Measurements from ENCODE around the gene ALDH1L2.
"Not testable (repeated sequence)": the region's sequence is repeated elsewhere in the genome, so short reads cannot be mapped to it uniquely, and the experiment has no call there.

ALDH1L2 gene

DNA sequence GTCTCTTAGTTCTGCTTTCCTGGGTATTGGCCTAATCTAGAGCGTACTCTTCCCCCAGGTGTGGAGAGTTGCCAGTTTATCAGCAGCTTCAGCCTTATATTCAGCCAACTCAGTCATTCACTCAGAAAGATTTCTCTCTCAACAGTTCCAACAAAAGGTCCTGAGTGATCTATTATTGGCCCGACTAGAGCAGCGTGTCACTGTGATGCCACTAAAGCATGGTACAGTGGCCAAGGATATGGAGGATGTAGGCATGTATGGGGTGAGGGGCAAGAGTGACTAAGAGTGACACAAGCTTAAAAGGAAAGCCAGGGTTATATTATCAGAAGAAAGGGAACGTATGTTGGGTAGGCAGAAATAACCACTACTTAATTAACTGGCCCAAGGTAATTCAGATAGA lies 93.3 kb downstream of the ALDH1L2 start:
- no peak overlapping the region for H3K4me3 ChIP-seq (ENCODE audit: low read depth, low read length)

DNA sequence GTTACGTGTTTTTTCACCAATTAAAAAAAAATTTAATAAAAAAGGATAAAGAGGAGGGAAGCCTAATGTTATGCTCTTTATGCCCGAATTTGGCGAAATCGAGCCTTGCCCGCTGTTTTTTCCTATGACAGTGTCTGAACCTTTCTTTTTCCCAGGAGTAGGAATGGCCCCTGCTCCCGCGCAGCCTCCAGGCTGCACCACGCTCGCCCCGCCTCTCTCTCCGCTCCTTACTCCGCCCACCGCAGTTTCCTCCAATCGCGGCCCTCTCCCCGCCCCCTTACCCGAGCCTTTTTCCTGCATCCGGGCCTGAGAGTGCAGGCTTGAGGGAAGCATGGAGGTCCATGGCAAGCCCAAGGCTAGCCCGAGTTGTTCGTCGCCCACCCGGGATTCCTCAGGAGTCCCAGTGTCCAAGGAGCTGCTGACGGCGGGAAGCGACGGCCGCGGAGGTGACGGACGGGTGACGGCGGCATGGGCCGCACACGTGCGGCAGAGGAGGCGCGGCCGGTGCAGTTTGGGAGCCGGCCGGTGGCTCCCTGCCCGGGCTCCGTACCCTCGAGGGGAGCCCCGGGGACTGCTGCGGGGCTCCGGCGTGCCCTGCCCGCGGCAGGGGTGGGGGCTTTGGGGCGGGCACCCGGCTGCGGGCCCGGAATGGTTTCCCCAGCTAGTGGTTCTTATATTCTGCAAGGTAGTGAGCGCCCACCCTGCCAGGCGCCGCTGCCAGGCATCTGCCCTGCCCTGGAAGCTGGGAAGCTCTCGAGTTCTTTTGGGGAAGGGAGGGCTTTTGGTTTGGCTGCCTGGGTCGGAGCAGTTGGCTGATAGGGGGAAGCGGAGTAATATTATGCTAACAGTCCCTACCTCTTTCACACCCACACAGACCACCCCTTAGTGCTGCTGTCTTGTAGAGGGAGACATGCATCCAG lies 98.0 kb downstream of the ALDH1L2 start, which contains the start of gene NOPCHAP1:
Gene NOPCHAP1, plus strand, starts transcription at position 295 of the 920 bp plus-strand sequence. Its CDS starts 37 bp downstream, at position 332.
- H3K4me3 ChIP-seq (ENCODE audit: low read depth, low read length): peak within 1 kb of the TSS; percentile 86

GRCh38 chr12:104985206-104985605 lies 99.1 kb downstream of the ALDH1L2 start:
- H3K4me3 ChIP-seq (ENCODE audit: low read depth, low read length): no peak overlapping the region

- not testable (repeated sequence) for H3K4me3 ChIP-seq (ENCODE audit: low read depth, low read length)
Observed at GRCh38 chr12:104977688-104978087, 106.6 kb downstream of the ALDH1L2 start.

GRCh38 chr12:104976703-104977102 lies 107.6 kb downstream of the ALDH1L2 start:
- no peak overlapping the region for H3K4me3 ChIP-seq (ENCODE audit: low read depth, low read length)

- no peak overlapping the region for H3K4me3 ChIP-seq (ENCODE audit: low read depth, low read length)
Observed at GRCh38 chr12:104975587-104976343, 108.5 kb downstream of the ALDH1L2 start.

- no peak overlapping the region for H3K4me3 ChIP-seq (ENCODE audit: low read depth, low read length)
Observed at GRCh38 chr12:104974626-104975290, 109.5 kb downstream of the ALDH1L2 start.

GRCh38 chr12:104973250-104973649 lies 111.0 kb downstream of the ALDH1L2 start:
- no peak overlapping the region for H3K4me3 ChIP-seq (ENCODE audit: low read depth, low read length)

- no peak overlapping the region for H3K4me3 ChIP-seq (ENCODE audit: low read depth, low read length)
Observed at GRCh38 chr12:104971306-104971705, 113.0 kb downstream of the ALDH1L2 start.

Data from iPS-11a (cell line).